Stimulated activated CD4-positive, alpha-beta T cell treated with anti-CD3 and anti-CD28 coated beads, Interleukin-1b, Interleukin-23, amount 100 ng/mL, for 1 hour (primary cell): ENCODE results near the gene PLK3.
A peak's percentile ranks its signal among the peaks of the same experiment; 100 is the strongest.
"Not testable (repeated sequence)": the region's sequence is repeated elsewhere in the genome, so short reads cannot be mapped to it uniquely, and the experiment has no call there.

Source experiments
- DNase-seq, 2 donors: peaks; one replicate each; pipeline ENCODE4 v3.0.0-alpha.2; 2020; ENCODE audit warnings: low read depth in 2 of 2

The PLK3 gene

GRCh38 chr1:44828003-44828651 lies 27.9 kb downstream of the PLK3 start:
- no peak for DNase-seq

- no peak for DNase-seq
Measured at GRCh38 chr1:44828841-44829440, 28.8 kb downstream of the PLK3 start.

- no peak for DNase-seq
Measured at GRCh38 chr1:44829506-44830384, 29.6 kb downstream of the PLK3 start.

GRCh38 chr1:44830900-44831304 lies 30.7 kb downstream of the PLK3 start:
- DNase-seq = no peak

GRCh38 chr1:44831516-44831915 lies 31.3 kb downstream of the PLK3 start:
- DNase-seq = no peak

GRCh38 chr1:44832056-44832705 lies 32.0 kb downstream of the PLK3 start:
- no peak for DNase-seq

- no peak for DNase-seq
Measured at GRCh38 chr1:44834328-44834727, 34.2 kb downstream of the PLK3 start.

- peak; percentile 73 to 79 for DNase-seq
Measured at GRCh38 chr1:44835738-44836675, 35.8 kb downstream of the PLK3 start.

- DNase-seq = not testable (repeated sequence)
Measured at GRCh38 chr1:44838294-44838693, 38.1 kb downstream of the PLK3 start.

- DNase-seq = no peak
Measured at GRCh38 chr1:44839576-44839975, 39.4 kb downstream of the PLK3 start.

- DNase-seq = no peak
Measured at GRCh38 chr1:44842486-44842861, 42.3 kb downstream of the PLK3 start.

GRCh38 chr1:44842862-44843655 lies 42.9 kb downstream of the PLK3 start, which contains the start of gene PTCH2:
PTCH2 (minus strand) TSS chr1:44843253; CDS start chr1:44842932, 321 bp downstream.
- no peak for DNase-seq

- DNase-seq = no peak
Measured at GRCh38 chr1:44846985-44847384, 46.8 kb downstream of the PLK3 start.

- no peak for DNase-seq
Measured at GRCh38 chr1:44847845-44848244, 47.7 kb downstream of the PLK3 start.

- DNase-seq = no peak
Measured at GRCh38 chr1:44848456-44849181, 48.4 kb downstream of the PLK3 start.

GRCh38 chr1:44849575-44850132 lies 49.5 kb downstream of the PLK3 start:
- no peak for DNase-seq

- no peak for DNase-seq
Measured at GRCh38 chr1:44851308-44851707, 51.1 kb downstream of the PLK3 start.

- DNase-seq = no peak
Measured at GRCh38 chr1:44853201-44853600, 53.0 kb downstream of the PLK3 start.

- no peak for DNase-seq
Measured at GRCh38 chr1:44854970-44855369, 54.8 kb downstream of the PLK3 start.
